ENCODE results near the gene DMRTA1. TPM values are rescaled to one million over a fixed set of nuclear protein-coding genes. Genes with fewer than 3 reads are reported as not detected.

The DMRTA1 gene
- total and polyA plus RNA-seq, 10 of the 15 experiments (the other 5 are each of a cell fraction or from before 2014, with no cell fraction given), result not detected

- TF ChIP-seq ZSCAN29 (IDR thresholded peaks at IDR 0.05), result no peak
- no peak for TF ChIP-seq POU2F2 (IDR thresholded peaks at IDR 0.05; ENCODE audit: borderline replicate concordance, low read depth, low read length)
- TF ChIP-seq E2F8 (IDR thresholded peaks at IDR 0.05; ENCODE audit: low read depth, partially characterized antibody), result no peak
- no peak for TF ChIP-seq SRF (IDR thresholded peaks at IDR 0.05; ENCODE audit: low read depth in 2 of 2, low read length in 2 of 2)
- TF ChIP-seq ZNF384 (IDR thresholded peaks at IDR 0.05; ENCODE audit: borderline replicate concordance, low read depth, low read length), result no peak
These were observed 23.1 kb upstream of the DMRTA1 start (continued) for GRCh38 chr9:22423566-22423965.

DNA sequence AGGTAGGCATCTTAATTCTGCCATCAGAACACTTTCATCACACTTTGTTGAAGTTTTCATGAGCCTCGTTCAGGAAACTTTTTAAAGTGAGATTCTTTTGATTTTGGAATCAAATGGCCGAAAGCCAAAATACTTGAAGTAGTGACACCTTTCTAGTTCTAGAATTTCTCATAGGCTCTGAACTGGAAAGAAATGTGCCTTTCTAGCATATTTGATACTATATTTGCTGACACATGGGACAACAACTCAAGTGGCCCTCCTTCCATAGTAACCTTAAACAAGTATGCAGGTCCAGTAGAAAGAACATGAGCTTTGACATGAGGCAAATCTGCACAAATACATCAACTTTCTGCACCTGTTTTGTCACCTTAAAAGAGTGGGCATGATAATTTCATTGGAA, 22.0 kb upstream of the DMRTA1 start:
- Histone ChIP-seq H3K4me2 (ENCODE audit: control insufficient read depth, insufficient read depth) (no peak overlapping the region), H3K4me3 (no peak overlapping the region), H3K36me3 (ENCODE audit: control insufficient read depth in 2 of 2, insufficient read depth in 2 of 2, low read length in 1 of 2) (no peaks in the 10 kb centered on the region), H3K27ac (ENCODE audit: control insufficient read depth, insufficient read depth) (no peak overlapping the region), H3K79me2 (ENCODE audit: control insufficient read depth, insufficient read depth, low read length) (no peaks in the 10 kb centered on the region), H3K9me3 (replicated peaks; ENCODE audit: control insufficient read depth, insufficient read depth, low read length) (no peaks in the 10 kb centered on the region), H3K4me1 (ENCODE audit: control insufficient read depth, insufficient read depth, low read length) (no peaks in the 10 kb centered on the region), H3K27me3 (replicated peaks in 1 of 2; ENCODE audit: control insufficient read depth in 2 of 2, insufficient read depth in 2 of 2, low read length in 1 of 2) (no peaks in the 10 kb centered on the region), H2AFZ (ENCODE audit: control insufficient read depth, low read depth, low read length) (no peak overlapping the region), H3K9ac (ENCODE audit: control insufficient read depth, insufficient read depth, low read length) (no peak overlapping the region), H4K20me1 (ENCODE audit: control insufficient read depth, insufficient read depth) (no peaks in the 10 kb centered on the region)
- 17% methylated on average over 2 of the region's 2 CpGs for WGBS (ENCODE audit: insufficient coverage, insufficient replicate concordance, low lambda C conversion rate, missing lambda C conversion rate)
- ChIA-PET RAD21 (ENCODE audit: unreplicated experiment) (no interaction called here), POLR2A (no interaction called here), CTCF (no interaction called here), SMC1A (ENCODE audit: uncharacterized antibody, unreplicated experiment) (no interaction called here)
- no peak for ATAC-seq
- in situ Hi-C loops (cut with MboI), result no loop called here
- no peak for FAIRE-seq
- BruUV-seq (replicated peaks), result no TSS peak
- intact Hi-C loops (cut with micrococcal nuclease; ENCODE audit: unreplicated experiment), result no loop called here
- DNase-seq (ENCODE audit: low read depth, low spot score), result no peak
- TF ChIP-seq, protein P1, sequence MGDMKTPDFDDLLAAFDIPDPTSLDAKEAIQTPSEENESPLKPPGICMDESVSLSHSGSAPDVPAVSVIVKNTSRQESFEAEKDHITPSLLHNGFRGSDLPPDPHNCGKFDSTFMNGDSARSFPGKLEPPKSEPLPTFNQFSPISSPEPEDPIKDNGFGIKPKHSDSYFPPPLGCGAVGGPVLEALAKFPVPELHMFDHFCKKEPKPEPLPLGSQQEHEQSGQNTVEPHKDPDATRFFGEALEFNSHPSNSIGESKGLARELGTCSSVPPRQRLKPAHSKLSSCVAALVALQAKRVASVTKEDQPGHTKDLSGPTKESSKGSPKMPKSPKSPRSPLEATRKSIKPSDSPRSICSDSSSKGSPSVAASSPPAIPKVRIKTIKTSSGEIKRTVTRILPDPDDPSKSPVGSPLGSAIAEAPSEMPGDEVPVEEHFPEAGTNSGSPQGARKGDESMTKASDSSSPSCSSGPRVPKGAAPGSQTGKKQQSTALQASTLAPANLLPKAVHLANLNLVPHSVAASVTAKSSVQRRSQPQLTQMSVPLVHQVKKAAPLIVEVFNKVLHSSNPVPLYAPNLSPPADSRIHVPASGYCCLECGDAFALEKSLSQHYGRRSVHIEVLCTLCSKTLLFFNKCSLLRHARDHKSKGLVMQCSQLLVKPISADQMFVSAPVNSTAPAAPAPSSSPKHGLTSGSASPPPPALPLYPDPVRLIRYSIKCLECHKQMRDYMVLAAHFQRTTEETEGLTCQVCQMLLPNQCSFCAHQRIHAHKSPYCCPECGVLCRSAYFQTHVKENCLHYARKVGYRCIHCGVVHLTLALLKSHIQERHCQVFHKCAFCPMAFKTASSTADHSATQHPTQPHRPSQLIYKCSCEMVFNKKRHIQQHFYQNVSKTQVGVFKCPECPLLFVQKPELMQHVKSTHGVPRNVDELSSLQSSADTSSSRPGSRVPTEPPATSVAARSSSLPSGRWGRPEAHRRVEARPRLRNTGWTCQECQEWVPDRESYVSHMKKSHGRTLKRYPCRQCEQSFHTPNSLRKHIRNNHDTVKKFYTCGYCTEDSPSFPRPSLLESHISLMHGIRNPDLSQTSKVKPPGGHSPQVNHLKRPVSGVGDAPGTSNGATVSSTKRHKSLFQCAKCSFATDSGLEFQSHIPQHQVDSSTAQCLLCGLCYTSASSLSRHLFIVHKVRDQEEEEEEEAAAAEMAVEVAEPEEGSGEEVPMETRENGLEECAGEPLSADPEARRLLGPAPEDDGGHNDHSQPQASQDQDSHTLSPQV (IDR thresholded peaks at IDR 0.05), result no peak
- TF ChIP-seq CREM (IDR thresholded peaks at IDR 0.05; ENCODE audit: low read depth) (no peak), ZZZ3 (IDR thresholded peaks at IDR 0.05; ENCODE audit: control insufficient read depth, insufficient read length, low read depth) (no peak), ZSCAN29 (IDR thresholded peaks at IDR 0.05) (no peak), SRF (IDR thresholded peaks at IDR 0.05; ENCODE audit: low read depth in 2 of 2, low read length in 2 of 2) (no peak), RBBP5 (conservative IDR thresholded peaks at IDR 0.05) (no peak)
- TF ChIP-seq, protein P2, sequence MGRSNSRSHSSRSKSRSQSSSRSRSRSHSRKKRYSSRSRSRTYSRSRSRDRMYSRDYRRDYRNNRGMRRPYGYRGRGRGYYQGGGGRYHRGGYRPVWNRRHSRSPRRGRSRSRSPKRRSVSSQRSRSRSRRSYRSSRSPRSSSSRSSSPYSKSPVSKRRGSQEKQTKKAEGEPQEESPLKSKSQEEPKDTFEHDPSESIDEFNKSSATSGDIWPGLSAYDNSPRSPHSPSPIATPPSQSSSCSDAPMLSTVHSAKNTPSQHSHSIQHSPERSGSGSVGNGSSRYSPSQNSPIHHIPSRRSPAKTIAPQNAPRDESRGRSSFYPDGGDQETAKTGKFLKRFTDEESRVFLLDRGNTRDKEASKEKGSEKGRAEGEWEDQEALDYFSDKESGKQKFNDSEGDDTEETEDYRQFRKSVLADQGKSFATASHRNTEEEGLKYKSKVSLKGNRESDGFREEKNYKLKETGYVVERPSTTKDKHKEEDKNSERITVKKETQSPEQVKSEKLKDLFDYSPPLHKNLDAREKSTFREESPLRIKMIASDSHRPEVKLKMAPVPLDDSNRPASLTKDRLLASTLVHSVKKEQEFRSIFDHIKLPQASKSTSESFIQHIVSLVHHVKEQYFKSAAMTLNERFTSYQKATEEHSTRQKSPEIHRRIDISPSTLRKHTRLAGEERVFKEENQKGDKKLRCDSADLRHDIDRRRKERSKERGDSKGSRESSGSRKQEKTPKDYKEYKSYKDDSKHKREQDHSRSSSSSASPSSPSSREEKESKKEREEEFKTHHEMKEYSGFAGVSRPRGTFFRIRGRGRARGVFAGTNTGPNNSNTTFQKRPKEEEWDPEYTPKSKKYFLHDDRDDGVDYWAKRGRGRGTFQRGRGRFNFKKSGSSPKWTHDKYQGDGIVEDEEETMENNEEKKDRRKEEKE (IDR thresholded peaks at IDR 0.05), result no peak
- TF ChIP-seq, protein P3, sequence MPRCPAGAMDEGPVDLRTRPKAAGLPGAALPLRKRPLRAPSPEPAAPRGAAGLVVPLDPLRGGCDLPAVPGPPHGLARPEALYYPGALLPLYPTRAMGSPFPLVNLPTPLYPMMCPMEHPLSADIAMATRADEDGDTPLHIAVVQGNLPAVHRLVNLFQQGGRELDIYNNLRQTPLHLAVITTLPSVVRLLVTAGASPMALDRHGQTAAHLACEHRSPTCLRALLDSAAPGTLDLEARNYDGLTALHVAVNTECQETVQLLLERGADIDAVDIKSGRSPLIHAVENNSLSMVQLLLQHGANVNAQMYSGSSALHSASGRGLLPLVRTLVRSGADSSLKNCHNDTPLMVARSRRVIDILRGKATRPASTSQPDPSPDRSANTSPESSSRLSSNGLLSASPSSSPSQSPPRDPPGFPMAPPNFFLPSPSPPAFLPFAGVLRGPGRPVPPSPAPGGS (IDR thresholded peaks at IDR 0.05; ENCODE audit: borderline replicate concordance, insufficient read depth, low read depth, low read length, poor library complexity, severe bottlenecking), result no peak

Measured in GM12878 (cell line).